H1 (cell line): ENCODE data around the gene EXOC1L. TPM values are rescaled to one million over a fixed set of nuclear protein-coding genes. Genes with fewer than 3 reads are reported as not detected.

Experiments used
- CTCF ChIA-PET: fragments of 300-600 bp; sonication (Branson Sonifier 250); formaldehyde crosslinking; loops from one replicate; lab custom pipeline; 2021; ENCODE audit not compliant: partially characterized antibody; lab: Charles Lee
- POLR2A ChIA-PET: fragments of 300-600 bp; sonication (Branson Sonifier 250); formaldehyde crosslinking; loops from one replicate; lab custom pipeline; 2021; ENCODE audit warnings: inconsistent platforms; ENCODE audit not compliant: partially characterized antibody; lab: Charles Lee
- DNase-seq, 2 experiments: peaks; one replicate each; pipeline versions ENCODE4 v3.0.0 to v3.0.0-alpha.2; 2010 to 2022; ENCODE audit warnings: low spot score in 2 of 2, low read depth in 1 of 2, mixed read lengths in 1 of 2
- FAIRE-seq: peaks from 2 replicates; lab custom pipeline; 2011; peaks lifted over from hg19 to GRCh38; lab: Jason Lieb, UNC
- H2AFZ ChIP-seq: 2 replicates; pipeline ENCODE4 v1.8.1; 2012; ENCODE audit warnings: low read length, inconsistent platforms
- H2AK5ac ChIP-seq: 2 replicates; pipeline ENCODE4 v1.6.1; 2013; ENCODE audit warnings: low read depth, low read length
- H2BK120ac ChIP-seq: replicated peaks from 2 replicates; pipeline ENCODE3; 2013; ENCODE audit warnings: low read depth, low read length, inconsistent platforms
- H2BK12ac ChIP-seq: 2 replicates; pipeline ENCODE4 v1.6.1; 2013; ENCODE audit warnings: low read depth, low read length
- H2BK15ac ChIP-seq: 2 replicates; pipeline ENCODE4 v1.6.1; 2013; ENCODE audit warnings: low read length
- H2BK20ac ChIP-seq: 2 replicates; pipeline ENCODE4 v1.6.1; 2013; ENCODE audit warnings: low read length
- H2BK5ac ChIP-seq: 2 replicates; pipeline ENCODE4 v1.6.1; 2013; ENCODE audit warnings: low read depth, low read length
- H3K14ac ChIP-seq: 2 replicates; pipeline ENCODE4 v1.6.1; 2013; ENCODE audit warnings: inconsistent platforms; ENCODE audit not compliant: insufficient read length
- H3K18ac ChIP-seq: 2 replicates; pipeline ENCODE4 v1.6.1; 2013; ENCODE audit warnings: low read length; ENCODE audit errors: extremely low read depth
- H3K23ac ChIP-seq: 2 replicates; pipeline ENCODE4 v1.6.1; 2013; ENCODE audit warnings: inconsistent platforms; ENCODE audit not compliant: insufficient read length
- H3K23me2 ChIP-seq: 2 replicates; pipeline ENCODE4 v1.6.1; 2013; ENCODE audit warnings: low read depth, low read length
- H3K27ac ChIP-seq: 2 replicates; pipeline ENCODE4 v1.6.1; 2011; ENCODE audit warnings: low read depth, low read length, inconsistent platforms
- H3K27me3 ChIP-seq, 4 experiments: replicated peaks in 1 of 4; 1 replicate in 1 of 4; 2 replicates in 3 of 4; pipeline versions ENCODE4 v1.6.1 to v1.8.1; 2011 to 2013; ENCODE audit warnings: low read length in 3 of 4, mild to moderate bottlenecking in 3 of 4, inconsistent platforms in 2 of 4, mixed read lengths in 2 of 4, moderate library complexity in 1 of 4; ENCODE audit not compliant: control insufficient read depth in 3 of 4, insufficient read depth in 3 of 4; ENCODE audit errors: extremely low read depth in 1 of 4
- H3K36me3 ChIP-seq, 4 experiments: 2 replicates each; pipeline versions ENCODE4 v1.6.1 to v1.8.1; 2011 to 2013; ENCODE audit warnings: mild to moderate bottlenecking in 4 of 4, low read length in 3 of 4, moderate library complexity in 2 of 4, control low read depth in 1 of 4, inconsistent platforms in 1 of 4; ENCODE audit not compliant: insufficient read depth in 4 of 4, control insufficient read depth in 2 of 4
- H3K4ac ChIP-seq: replicated peaks from 2 replicates; pipeline ENCODE3; 2013; ENCODE audit warnings: low read length, low read depth, mixed read lengths, inconsistent platforms; ENCODE audit not compliant: insufficient read length
- H3K4me1 ChIP-seq, 4 experiments: replicated peaks in 1 of 4; 1 replicate in 1 of 4; 2 replicates in 3 of 4; pipeline versions ENCODE4 v1.6.1 to v1.8.1; 2011 to 2013; ENCODE audit warnings: low read length in 3 of 4, inconsistent platforms in 2 of 4, mixed read lengths in 1 of 4; ENCODE audit not compliant: insufficient read depth in 4 of 4, control insufficient read depth in 3 of 4
- H3K4me2 ChIP-seq, 2 experiments: 2 replicates each; pipeline versions ENCODE4 v1.6.1 to v1.8.1; 2011 to 2013; ENCODE audit warnings: low read depth in 2 of 2, low read length in 2 of 2, control low read depth in 1 of 2, inconsistent platforms in 1 of 2, mild to moderate bottlenecking in 1 of 2; ENCODE audit not compliant: insufficient read depth in 1 of 2
- H3K4me3 ChIP-seq, 4 experiments: fragments of 200-600, 300-600 bp in 1 of 4; sonication (generic), shearing (Covaris generic), sonication (Bioruptor Twin) in 1 of 4; 2 replicates each; pipeline versions ENCODE4 v1.5.1 to v1.8.1; 2011 to 2016; ENCODE audit warnings: low read length in 4 of 4, low read depth in 3 of 4, control low read depth in 2 of 4, inconsistent platforms in 2 of 4, mild to moderate bottlenecking in 2 of 4, mixed read lengths in 1 of 4, moderate library complexity in 1 of 4; ENCODE audit not compliant: insufficient read depth in 2 of 4; ENCODE audit errors: extremely low read depth in 1 of 4
- H3K56ac ChIP-seq: replicated peaks from 2 replicates; pipeline ENCODE3; 2013; ENCODE audit warnings: low read depth, mild to moderate bottlenecking, mixed read lengths, low read length, inconsistent platforms; ENCODE audit not compliant: insufficient read length
- H3K79me1 ChIP-seq: 2 replicates; pipeline ENCODE4 v1.6.1; 2013; ENCODE audit warnings: low read depth, low read length, control low read depth
- H3K79me2 ChIP-seq, 2 experiments: 2 replicates each; pipeline versions ENCODE4 v1.6.1 to v1.8.1; 2012 to 2013; ENCODE audit warnings: low read length in 2 of 2, mild to moderate bottlenecking in 2 of 2, inconsistent platforms in 1 of 2; ENCODE audit not compliant: insufficient read depth in 2 of 2, control insufficient read depth in 1 of 2
- H3K9ac ChIP-seq, 4 experiments: replicated peaks in 1 of 4; 1 replicate in 1 of 4; 2 replicates in 3 of 4; pipeline versions ENCODE4 v1.6.1 to v1.8.1; 2011 to 2013; ENCODE audit warnings: low read depth in 3 of 4, low read length in 3 of 4, control low read depth in 2 of 4, mild to moderate bottlenecking in 2 of 4, moderate library complexity in 2 of 4, inconsistent platforms in 1 of 4; ENCODE audit errors: extremely low read depth in 1 of 4
- H3K9me3 ChIP-seq, 2 experiments: 2 replicates each; pipeline versions ENCODE4 v1.6.1 to v1.8.1; 2012 to 2013; ENCODE audit warnings: mild to moderate bottlenecking in 2 of 2, moderate library complexity in 2 of 2, control low read depth in 1 of 2, inconsistent platforms in 1 of 2, low read depth in 1 of 2, low read length in 1 of 2, mixed read lengths in 1 of 2; ENCODE audit not compliant: insufficient read depth in 2 of 2
- H4K20me1 ChIP-seq, 2 experiments: replicated peaks in 1 of 2; 2 replicates each; pipeline versions ENCODE3 to v1.8.1; 2011 to 2013; ENCODE audit warnings: inconsistent platforms in 2 of 2, low read length in 2 of 2, mild to moderate bottlenecking in 1 of 2; ENCODE audit not compliant: insufficient read depth in 2 of 2, control insufficient read depth in 1 of 2
- H4K5ac ChIP-seq: 2 replicates; pipeline ENCODE4 v1.6.1; 2013; ENCODE audit warnings: low read length, low read depth, mixed read lengths, inconsistent platforms; ENCODE audit not compliant: insufficient read length
- H4K8ac ChIP-seq: 2 replicates; pipeline ENCODE4 v1.8.0; 2013; ENCODE audit warnings: mild to moderate bottlenecking, moderate library complexity, low read length, inconsistent platforms; ENCODE audit not compliant: insufficient read depth; ENCODE audit errors: extremely low read depth
- H4K91ac ChIP-seq: replicated peaks from 2 replicates; pipeline ENCODE3; 2013; ENCODE audit warnings: low read length, mixed read lengths, inconsistent platforms; ENCODE audit not compliant: insufficient read length
- BCL11A ChIP-seq, 2 experiments: IDR thresholded peaks; one replicate each; pipeline ENCODE4 v1.6.1; 2011; ENCODE audit warnings: low read depth in 2 of 2, low read length in 2 of 2, mild to moderate bottlenecking in 2 of 2
- BRCA1 ChIP-seq: IDR thresholded peaks from 2 replicates; pipeline ENCODE4 v1.6.1; 2012; ENCODE audit warnings: low read depth, low read length, improper control_type of control experiment
- CBX8 ChIP-seq: fragments of 300-800, 300-1000 bp; sonication (generic); IDR thresholded peaks from 2 replicates; pipeline ENCODE4 v1.7.1; 2016; ENCODE audit warnings: low read depth, low read length, borderline replicate concordance
- CHD1 ChIP-seq: IDR thresholded peaks from 2 replicates; pipeline ENCODE4 v1.6.1; 2012; ENCODE audit warnings: low read depth, low read length, improper control_type of control experiment
- CREB1 ChIP-seq: IDR thresholded peaks from 2 replicates; pipeline ENCODE4 v1.6.1; 2012; ENCODE audit warnings: inconsistent platforms
- HDAC2 ChIP-seq, 2 experiments: fragments of 300-600 bp in 1 of 2; sonication (generic) in 1 of 2; IDR thresholded peaks; 2 replicates each; pipeline ENCODE4 v1.6.1; 2011 to 2012; ENCODE audit warnings: low read depth in 2 of 2, low read length in 2 of 2, mild to moderate bottlenecking in 2 of 2, moderate library complexity in 2 of 2, borderline replicate concordance in 1 of 2, inconsistent platforms in 1 of 2
- KDM5A ChIP-seq: fragments of 200-600 bp; IDR thresholded peaks from 2 replicates; pipeline ENCODE4 v1.7.1; 2012; ENCODE audit warnings: mild to moderate bottlenecking, low read length, inconsistent platforms, mixed read lengths
- SP1 ChIP-seq: IDR thresholded peaks from 2 replicates; pipeline ENCODE4 v1.6.1; 2011; ENCODE audit warnings: low read depth, low read length
- SRF ChIP-seq: IDR thresholded peaks from 2 replicates; pipeline ENCODE4 v1.6.1; 2011; ENCODE audit warnings: mild to moderate bottlenecking, low read depth, low read length, moderate library complexity
- TAF1 ChIP-seq: IDR thresholded peaks from 2 replicates; pipeline ENCODE4 v1.6.1; 2011; ENCODE audit warnings: mild to moderate bottlenecking, low read depth, low read length
- TAF7 ChIP-seq: optimal IDR thresholded peaks from 2 replicates; pipeline ENCODE3; 2011; ENCODE audit warnings: low read depth, mild to moderate bottlenecking, inconsistent platforms, low read length, moderate library complexity, borderline replicate concordance
- polyA plus RNA-seq, 7 experiments: library from polyadenylated mRNA; depleted of rRNA in 3 of 7; stranded (reverse) in 5 of 7; unstranded in 2 of 7; fragments of >200 nt in 5 of 7; fragments of 200-250 nt in 2 of 7; gene quantifications; 1 replicate in 5 of 7; 2 replicates in 1 of 7; 4 replicates in 1 of 7; pipeline versions ENCODE4 v1.2.1 to v1.2.3, GENCODE V29; 2011 to 2013; ENCODE audit warnings: missing spikeins in 2 of 7, mixed read lengths in 2 of 7
- total RNA-seq: library from RNA; stranded (reverse); fragmentation: NEBNext Ultra II Directional; extraction: Animal tissue kit (Norgen Biotek cat#: 25700); gene quantifications from 2 replicates; pipeline ENCODE4 v1.2.1, GENCODE V29; 2021

The EXOC1L gene
- total and polyA plus RNA-seq, 2 of the 8 experiments (the other 6 are each of a cell fraction or from before 2014, with no cell fraction given), result 0.08 TPM; not detected in 1

GRCh38 chr4:55838952-55839351 lies 19.4 kb downstream of the EXOC1L start:
- Histone ChIP-seq H3K27ac (no peak overlapping the region), H3K23ac (no peak overlapping the region), H3K4me3 (no peak overlapping the region), H3K27me3 (no peaks in the 10 kb centered on the region), H3K79me2 (no peaks in the 10 kb centered on the region), H3K14ac (no peak overlapping the region), H2BK12ac (no peak overlapping the region), H2BK5ac (no peak overlapping the region), H4K8ac (no peak overlapping the region), H4K91ac (no peak overlapping the region), H2BK15ac (no peak overlapping the region), H4K5ac (no peak overlapping the region), H3K4ac (no peak overlapping the region), H2BK20ac (no peak overlapping the region), H3K9me3 (peaks cover 0 to 6% of the 10 kb centered on the region in 2 experiments; a peak in 2 of 4 replicates), H3K36me3 (no peaks in the 10 kb centered on the region; a peak in 1 of 8 replicates), H3K79me1 (no peaks in the 10 kb centered on the region), H2AK5ac (no peak overlapping the region), H3K4me1 (no peaks in the 10 kb centered on the region), H3K9ac (no peak overlapping the region), H3K56ac (no peak overlapping the region), H3K4me2 (no peak overlapping the region), H3K23me2 (no peaks in the 10 kb centered on the region), H3K18ac (no peak overlapping the region), H2BK120ac (no peak overlapping the region), H4K20me1 (no peaks in the 10 kb centered on the region), H2AFZ (no peak overlapping the region)
- ChIA-PET POLR2A (interaction anchor here (1.0 kb wide), 1 partner anchor 14 kb away, joined by 3 read pairs; no protein-coding TSS in a partner anchor), CTCF (no interaction called here)
- TF ChIP-seq CBX8, result no peak
- no peak for TF ChIP-seq KDM5A
- TF ChIP-seq SRF, result no peak
- no peak for TF ChIP-seq BRCA1
- TF ChIP-seq HDAC2 (IDR thresholded peaks at IDR 0.05; ENCODE audit: borderline replicate concordance in 1 of 2, low read depth in 2 of 2, low read length in 2 of 2), result no peak
- TF ChIP-seq BCL11A (IDR thresholded peaks at IDR 0.05; ENCODE audit: low read depth in 2 of 2, low read length in 2 of 2), result no peak
- no peak for TF ChIP-seq SP1
- no peak for TF ChIP-seq CREB1
- no peak for TF ChIP-seq TAF1
- TF ChIP-seq CHD1, result no peak
- no peak for TF ChIP-seq TAF7
- FAIRE-seq, result no peak
- no peak for DNase-seq
